Uterus (tissue), 2 donors: Measurements from ENCODE around the gene MEF2A.

Experiments
- CTCF ChIP-seq, 4 experiments: fragments of 200-600 bp in 2 of 4; fragments of 450-650 bp in 2 of 4; sonication (generic) in 2 of 4; IDR thresholded peaks; one replicate each; pipeline ENCODE4 v1.5.1; 2016 to 2019; ENCODE audit warnings: antibody characterized with exemption in 4 of 4, mild to moderate bottlenecking in 2 of 4, moderate library complexity in 1 of 4
- POLR2A ChIP-seq, 2 donors: fragments of 450-650 bp; IDR thresholded peaks; one replicate each; pipeline ENCODE4 v1.6.1; 2016; ENCODE audit warnings: antibody characterized with exemption in 2 of 2, mild to moderate bottlenecking in 1 of 2, moderate library complexity in 1 of 2

DNA sequence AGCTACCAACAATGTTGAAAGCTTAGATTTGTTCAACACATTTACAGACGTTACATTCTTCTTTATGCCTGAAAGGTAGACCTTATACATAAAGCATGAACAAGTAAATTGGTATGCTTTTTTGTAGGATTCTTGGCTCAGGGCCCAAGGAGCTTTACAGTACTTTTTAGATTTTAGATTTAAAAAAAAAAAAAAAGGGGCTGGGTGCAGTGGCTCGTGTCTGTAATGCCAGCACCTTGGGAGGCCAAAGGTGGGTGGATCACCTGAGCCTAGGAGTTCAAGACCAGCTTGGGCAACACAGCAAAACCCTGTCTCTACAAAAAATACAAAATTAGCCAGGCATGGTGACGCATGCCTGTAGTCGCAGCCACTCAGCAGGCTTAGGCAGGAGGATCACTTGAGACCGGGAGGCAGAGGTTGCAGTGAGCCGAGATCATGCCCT lies 39.7 kb downstream of the MEF2A start:
- TF ChIP-seq CTCF (IDR thresholded peaks at IDR 0.05), result no peak
- TF ChIP-seq POLR2A (IDR thresholded peaks at IDR 0.05), result no peak
